DOHH2 (cell line): ENCODE results near the gene C3.
A peak's percentile ranks its signal among the peaks of the same experiment; 100 is the strongest.

Source experiments
- H3F3A ChIP-seq: fragments of 200-600 bp; sonication (generic), shearing (Covaris generic); 2 replicates; pipeline ENCODE4 v1.6.0; 2016; ENCODE audit warnings: antibody characterized with exemption, mild to moderate bottlenecking; ENCODE audit not compliant: control insufficient read depth, insufficient read depth
- H3K27ac ChIP-seq: fragments of 200-600 bp; sonication (generic); 2 replicates; pipeline ENCODE4 v1.5.1; 2014; ENCODE audit warnings: low read depth, mild to moderate bottlenecking, low read length, moderate library complexity
- H3K27me3 ChIP-seq: fragments of 200-600 bp; sonication (generic); 2 replicates; pipeline ENCODE4 v1.6.1; 2014; ENCODE audit warnings: mild to moderate bottlenecking, low read length, mixed read lengths; ENCODE audit not compliant: control insufficient read depth
- H3K36me3 ChIP-seq: fragments of 200-600 bp; sonication (generic); 2 replicates; pipeline ENCODE4 v1.6.1; 2014; ENCODE audit warnings: mild to moderate bottlenecking, low read length, moderate library complexity, mixed read lengths; ENCODE audit not compliant: control insufficient read depth
- H3K4me1 ChIP-seq: fragments of 200-600 bp; sonication (generic); 2 replicates; pipeline ENCODE4 v1.6.1; 2014; ENCODE audit warnings: mild to moderate bottlenecking, low read length, mixed read lengths; ENCODE audit not compliant: control insufficient read depth
- H3K4me2 ChIP-seq: fragments of 200-600 bp; sonication (generic); 2 replicates; pipeline ENCODE4 v1.6.0; 2014; ENCODE audit warnings: mild to moderate bottlenecking, low read length, moderate library complexity
- H3K4me3 ChIP-seq: fragments of 200-600 bp; sonication (generic); 2 replicates; pipeline ENCODE4 v1.5.1; 2014; ENCODE audit warnings: mild to moderate bottlenecking, low read length, mixed read lengths
- H3K79me2 ChIP-seq: fragments of 200-600 bp; sonication (generic); 2 replicates; pipeline ENCODE4 v1.6.1; 2014; ENCODE audit warnings: mild to moderate bottlenecking, low read length, mixed read lengths; ENCODE audit not compliant: control insufficient read depth
- H3K9me2 ChIP-seq: fragments of 200-600 bp; sonication (generic); replicated peaks from 2 replicates; pipeline ENCODE4 v1.6.1; 2014; ENCODE audit warnings: mild to moderate bottlenecking, low read length, mixed read lengths; ENCODE audit not compliant: control insufficient read depth
- H3K9me3 ChIP-seq: fragments of 200-600 bp; sonication (generic); 2 replicates; pipeline ENCODE4 v1.6.1; 2014; ENCODE audit warnings: antibody characterized with exemption, low read length, mixed read lengths; ENCODE audit not compliant: control insufficient read depth, insufficient read depth
- H4K20me1 ChIP-seq: fragments of 200-600 bp; sonication (generic); 2 replicates; pipeline ENCODE4 v1.6.0; 2014; ENCODE audit warnings: low read depth, mild to moderate bottlenecking, antibody characterized with exemption, low read length, moderate library complexity; ENCODE audit not compliant: control insufficient read depth, insufficient read depth
- CTCF ChIP-seq: fragments of 200-600 bp; sonication (generic); IDR thresholded peaks from one replicate; pipeline ENCODE4 v1.5.1; 2014; ENCODE audit warnings: antibody characterized with exemption, mild to moderate bottlenecking, low read depth, low read length; ENCODE audit not compliant: poor library complexity, severe bottlenecking
- EZH2phosphoT487 ChIP-seq: fragments of 200-600 bp; sonication (generic); IDR thresholded peaks from 2 replicates; pipeline ENCODE4 v1.6.1; 2017; ENCODE audit warnings: borderline replicate concordance, mild to moderate bottlenecking, antibody characterized with exemption, low read length, moderate library complexity, mixed read lengths

Gene C3

DNA sequence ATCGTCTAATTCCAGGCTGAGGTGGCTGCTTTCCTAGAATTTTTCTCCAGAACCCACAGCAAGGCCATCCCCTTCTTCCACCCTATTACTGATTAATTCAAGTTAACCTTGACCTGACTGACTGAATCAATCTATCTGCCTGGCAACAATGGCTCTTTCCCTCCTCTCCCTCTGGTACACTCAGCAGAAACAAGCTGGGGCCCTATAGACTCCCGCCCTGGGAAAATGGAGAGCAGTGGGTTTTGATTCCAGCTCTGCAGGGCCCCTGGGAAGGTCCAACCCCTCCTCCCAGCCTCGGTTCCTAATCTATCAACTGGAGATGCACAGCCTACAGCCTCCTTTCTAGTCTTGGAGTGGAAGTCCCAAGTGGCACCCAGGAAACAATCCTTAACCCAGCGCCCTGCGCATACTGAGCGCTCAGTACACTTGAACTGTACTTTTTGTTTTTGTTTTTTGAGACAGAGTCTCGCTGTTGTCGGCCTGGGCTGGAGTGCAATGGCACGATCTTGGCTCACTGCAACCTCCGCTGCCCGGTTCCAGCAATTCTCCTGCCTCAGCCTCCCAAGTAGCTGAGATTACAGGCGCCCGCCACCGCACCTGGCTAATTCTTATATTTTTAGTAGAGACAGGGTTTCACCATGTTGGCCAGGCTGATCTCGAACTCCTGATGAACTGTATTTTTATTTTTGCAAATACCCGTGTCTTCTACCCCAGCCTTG is 5.2 kb upstream of the C3 start:
- no peaks in the 10 kb centered on the region for H3K9me3 ChIP-seq
- H3K27me3 ChIP-seq = no peaks in the 10 kb centered on the region
- TF ChIP-seq EZH2phosphoT487 (no peak), CTCF (no peak)
- no peak overlapping the region for H3K4me3 ChIP-seq
- peaks cover 10% of the 10 kb centered on the region for H3F3A ChIP-seq
- H3K9me2 ChIP-seq = no peaks in the 10 kb centered on the region
- H3K4me1 ChIP-seq = peaks cover 60% of the 10 kb centered on the region
- no peak overlapping the region for H3K27ac ChIP-seq
- no peaks in the 10 kb centered on the region for H3K79me2 ChIP-seq
- H3K36me3 ChIP-seq = no peaks in the 10 kb centered on the region
- no peaks in the 10 kb centered on the region for H4K20me1 ChIP-seq
- H3K4me2 ChIP-seq = peak overlapping the region; percentile 51

- H3K27me3 ChIP-seq = no peaks in the 10 kb centered on the region
- H3K27ac ChIP-seq = no peak overlapping the region
- no peak for TF ChIP-seq EZH2phosphoT487
- TF ChIP-seq CTCF = no peak
- no peaks in the 10 kb centered on the region for H3K9me3 ChIP-seq
- no peaks in the 10 kb centered on the region for H3K36me3 ChIP-seq
- H3K79me2 ChIP-seq = no peaks in the 10 kb centered on the region
- H3K4me2 ChIP-seq = peak overlapping the region; percentile 51
- no peaks in the 10 kb centered on the region for H4K20me1 ChIP-seq
- no peaks in the 10 kb centered on the region for H3K9me2 ChIP-seq
- no peak overlapping the region for H3K4me3 ChIP-seq
- peaks cover 10% of the 10 kb centered on the region for H3F3A ChIP-seq
- peaks cover 60% of the 10 kb centered on the region for H3K4me1 ChIP-seq
These were observed 4.4 kb upstream of the C3 start for GRCh38 chr19:6724631-6725492.

GRCh38 chr19:6723738-6724137 is 3.3 kb upstream of the C3 start:
- no peak overlapping the region for H3K4me2 ChIP-seq
- H3F3A ChIP-seq = peaks cover 8% of the 10 kb centered on the region
- peaks cover 56% of the 10 kb centered on the region for H3K4me1 ChIP-seq
- H4K20me1 ChIP-seq = no peaks in the 10 kb centered on the region
- TF ChIP-seq EZH2phosphoT487 = no peak
- TF ChIP-seq CTCF = no peak
- H3K79me2 ChIP-seq = no peaks in the 10 kb centered on the region
- no peak overlapping the region for H3K27ac ChIP-seq
- H3K4me3 ChIP-seq = no peak overlapping the region
- H3K27me3 ChIP-seq = no peaks in the 10 kb centered on the region
- no peaks in the 10 kb centered on the region for H3K9me3 ChIP-seq
- H3K9me2 ChIP-seq = no peaks in the 10 kb centered on the region
- H3K36me3 ChIP-seq = no peaks in the 10 kb centered on the region
